GM18858 (cell line): Measurements from ENCODE around the gene TPO.
"Not testable (repeated sequence)": the region's sequence is repeated elsewhere in the genome, so short reads cannot be mapped to it uniquely, and the experiment has no call there.

Experiments used
- ATAC-seq: cut with Tn5 transposase; IDR thresholded peaks from one replicate; pipeline ENCODE4 v1.9.1; 2021; ENCODE audit not compliant: unreplicated experiment

Gene TPO

GRCh38 chr2:1571477-1572417, 158.5 kb downstream of the TPO start:
- ATAC-seq, result no peak

- no peak for ATAC-seq
Measured at GRCh38 chr2:1572638-1573037, 159.4 kb downstream of the TPO start.

- ATAC-seq, result no peak
Measured at GRCh38 chr2:1577846-1578245, 164.6 kb downstream of the TPO start.

- ATAC-seq, result not testable (repeated sequence)
Measured at GRCh38 chr2:1581257-1581964, 168.1 kb downstream of the TPO start.

GRCh38 chr2:1581965-1582625, 168.8 kb downstream of the TPO start:
- no peak for ATAC-seq

- no peak for ATAC-seq
Measured at GRCh38 chr2:1582891-1583341, 169.7 kb downstream of the TPO start.

- no peak for ATAC-seq
Measured at GRCh38 chr2:1584051-1584531, 170.8 kb downstream of the TPO start.

GRCh38 chr2:1584691-1585485, 171.6 kb downstream of the TPO start:
- ATAC-seq, result no peak

GRCh38 chr2:1585635-1586034, 172.4 kb downstream of the TPO start:
- ATAC-seq, result no peak

GRCh38 chr2:1586251-1586922, 173.1 kb downstream of the TPO start:
- no peak for ATAC-seq

- ATAC-seq, result no peak
Measured at GRCh38 chr2:1586923-1587840, 173.9 kb downstream of the TPO start.

GRCh38 chr2:1588051-1588977, 175.1 kb downstream of the TPO start:
- no peak for ATAC-seq

GRCh38 chr2:1588978-1589621, 175.8 kb downstream of the TPO start:
- ATAC-seq, result no peak

GRCh38 chr2:1590596-1591460, 177.6 kb downstream of the TPO start:
- no peak for ATAC-seq

- ATAC-seq, result no peak
Measured at GRCh38 chr2:1591461-1591770, 178.2 kb downstream of the TPO start.
